Hematopoietic multipotent progenitor cell treated with erythropoietin and hydrocortisone succinate and interleukin-3 and kit ligand, for 4 days (in vitro differentiated cells): ENCODE results near the gene CFAP99.
A peak's percentile ranks its signal among the peaks of the same experiment; 100 is the strongest.

Source experiments
- DNase-seq: peaks from one replicate; pipeline ENCODE4 v3.0.0-alpha.2; 2015

Gene CFAP99

DNA sequence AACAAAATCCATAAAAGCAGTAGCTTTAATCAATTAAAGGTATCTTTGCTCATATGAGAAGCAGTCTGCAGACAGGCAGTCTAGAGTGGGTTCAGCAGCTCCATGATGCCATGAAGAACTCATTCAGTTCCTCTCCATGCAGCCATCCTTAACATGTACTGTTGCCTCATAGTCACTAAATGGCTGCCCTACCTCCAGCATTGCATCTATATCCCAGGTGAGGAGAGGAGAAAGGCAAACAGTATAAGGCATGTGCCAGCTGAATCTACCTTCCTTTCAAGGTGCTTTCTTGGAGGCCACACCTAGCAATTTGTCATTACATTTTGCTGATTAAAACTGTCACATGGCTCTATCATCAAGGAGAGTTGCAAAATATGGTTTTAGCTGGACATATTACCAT is 13.2 kb downstream of the CFAP99 start:
- DNase-seq: no peak

DNA sequence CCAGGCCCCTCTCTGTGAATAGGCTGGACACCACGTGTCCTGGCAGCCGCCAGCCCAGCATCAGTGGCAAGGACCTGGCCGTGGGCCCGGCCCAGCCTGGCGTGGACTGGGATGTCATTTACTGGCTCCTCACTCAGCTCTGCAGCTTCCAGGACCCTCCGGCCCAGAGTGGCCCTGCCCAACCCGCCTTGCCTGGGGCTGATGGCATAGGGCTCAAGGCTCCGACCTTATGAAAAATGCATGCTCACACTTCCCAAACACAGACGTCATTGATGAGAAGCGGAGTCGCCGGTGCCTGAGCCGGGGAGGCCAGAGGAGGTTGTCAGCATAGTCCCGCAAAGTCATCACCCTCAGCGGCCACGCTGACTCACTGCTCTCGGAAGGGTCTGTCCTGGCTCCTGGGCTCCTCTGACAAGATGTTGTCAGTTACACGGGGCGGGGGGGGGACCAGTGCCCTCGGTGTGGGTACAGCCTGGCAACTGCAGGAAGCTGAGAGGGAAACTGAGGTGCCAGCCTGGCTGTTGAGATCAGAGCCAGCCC is 14.3 kb downstream of the CFAP99 start:
- peak; percentile 63 for DNase-seq

DNA sequence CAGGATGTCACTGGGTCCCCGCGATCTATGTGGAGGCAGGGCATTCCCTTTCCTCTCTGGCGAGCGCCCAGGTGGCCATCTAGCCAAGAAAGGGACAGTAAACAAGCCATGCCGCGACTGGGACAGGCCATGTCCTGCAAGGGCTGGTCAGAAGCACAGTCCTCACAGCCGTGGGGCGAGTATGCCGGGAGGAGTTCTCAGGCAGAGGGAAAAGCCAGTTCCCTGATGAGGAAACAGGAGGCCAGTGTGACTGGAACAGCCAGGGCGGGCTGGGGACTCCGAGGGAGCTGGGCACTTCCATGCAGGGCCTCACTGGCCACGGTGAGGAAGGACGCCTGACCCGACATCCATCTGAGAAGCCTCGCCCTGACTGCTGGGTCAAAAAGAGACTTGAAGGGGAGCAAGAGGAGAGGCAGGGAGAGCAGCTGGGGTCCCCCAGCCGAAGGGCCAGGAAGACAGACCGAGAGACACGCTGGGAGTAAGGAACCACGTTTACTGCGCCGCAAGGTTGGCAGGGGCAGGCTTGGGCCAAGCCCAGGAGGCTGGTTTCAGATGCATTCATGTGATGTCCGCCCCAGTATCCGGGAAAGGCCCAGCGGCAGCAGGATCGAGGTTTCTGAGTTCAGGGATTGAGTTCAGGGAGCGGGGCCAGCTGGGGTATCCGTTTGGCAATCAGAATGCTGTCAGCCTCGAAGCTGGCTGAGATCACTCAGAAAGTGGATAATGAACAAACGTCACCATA is 15.0 kb downstream of the CFAP99 start:
- no peak for DNase-seq

DNA sequence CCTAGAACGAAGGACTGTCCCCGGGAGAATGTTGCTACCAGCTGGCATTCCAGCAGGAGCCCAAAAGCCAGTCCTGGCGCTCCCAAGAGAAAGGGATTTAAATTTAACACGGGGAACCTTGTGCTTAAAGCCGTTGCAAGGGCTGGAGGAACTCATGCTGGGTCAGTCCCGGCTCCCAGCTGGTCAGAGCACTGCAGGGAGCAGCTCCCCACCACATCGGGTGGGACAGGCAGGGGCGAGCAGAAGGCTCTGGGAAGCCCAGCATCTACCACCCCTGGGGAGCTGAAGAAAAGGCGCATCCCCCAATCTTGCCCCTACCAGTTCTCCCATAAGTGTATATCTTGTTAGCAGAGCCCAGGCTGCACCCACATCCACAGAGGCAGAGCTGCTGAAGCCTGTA is 15.7 kb downstream of the CFAP99 start:
- DNase-seq: no peak

DNA sequence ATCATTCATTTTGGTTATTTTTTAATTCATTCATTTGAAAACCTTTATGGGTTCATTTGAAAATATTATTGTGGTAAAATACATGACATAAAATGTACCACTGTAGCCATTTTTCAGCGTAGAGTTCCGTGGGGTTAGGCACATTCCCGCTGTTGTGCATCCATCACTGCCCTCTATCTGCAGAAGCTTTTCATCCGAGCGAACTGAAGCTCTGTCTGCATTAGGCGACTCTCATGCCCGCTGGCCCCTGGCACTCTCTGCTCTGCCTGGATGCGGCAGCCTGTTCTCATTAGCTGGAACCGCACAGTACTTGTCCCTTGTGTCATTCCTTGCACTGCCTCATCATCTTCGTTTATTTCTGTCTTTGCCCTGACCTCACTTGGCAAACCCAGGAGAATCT is 17.5 kb downstream of the CFAP99 start:
- DNase-seq: peak; percentile 31

DNA sequence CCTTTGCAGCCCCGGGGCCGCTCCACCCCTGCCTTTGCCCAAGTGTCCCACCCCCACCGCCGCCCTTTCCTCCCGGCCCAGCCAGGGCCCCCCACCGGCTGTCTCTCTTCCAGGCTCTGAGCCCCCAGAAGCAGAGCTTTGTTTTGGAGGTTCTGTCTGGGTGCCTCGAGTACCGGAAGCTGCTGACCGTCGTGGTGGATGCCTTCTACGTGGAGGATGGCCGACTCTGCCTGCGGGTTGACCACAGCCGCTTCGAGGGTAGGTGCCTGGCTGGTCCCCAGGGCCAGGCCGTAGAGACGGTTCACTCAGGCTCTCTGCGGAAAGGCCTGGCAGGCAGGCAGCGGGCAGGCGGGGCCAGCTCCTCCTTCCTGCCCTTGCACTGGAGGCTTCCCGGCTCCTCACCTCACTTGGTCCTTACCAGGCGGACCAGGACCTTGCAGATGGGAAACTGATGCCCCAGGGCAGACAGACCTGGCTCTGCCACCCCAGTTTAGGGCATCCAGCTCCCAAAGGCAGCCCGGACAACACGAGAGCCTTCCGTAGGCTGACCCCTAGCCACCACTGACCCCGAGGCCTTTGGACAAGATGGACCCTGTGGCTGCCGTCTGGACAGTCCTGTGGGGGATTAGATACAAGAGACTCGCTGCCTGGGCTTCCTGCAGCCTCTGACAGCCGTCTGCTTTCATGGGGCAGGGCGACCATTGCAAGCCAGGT is 18.2 kb downstream of the CFAP99 start:
- no peak for DNase-seq

DNA sequence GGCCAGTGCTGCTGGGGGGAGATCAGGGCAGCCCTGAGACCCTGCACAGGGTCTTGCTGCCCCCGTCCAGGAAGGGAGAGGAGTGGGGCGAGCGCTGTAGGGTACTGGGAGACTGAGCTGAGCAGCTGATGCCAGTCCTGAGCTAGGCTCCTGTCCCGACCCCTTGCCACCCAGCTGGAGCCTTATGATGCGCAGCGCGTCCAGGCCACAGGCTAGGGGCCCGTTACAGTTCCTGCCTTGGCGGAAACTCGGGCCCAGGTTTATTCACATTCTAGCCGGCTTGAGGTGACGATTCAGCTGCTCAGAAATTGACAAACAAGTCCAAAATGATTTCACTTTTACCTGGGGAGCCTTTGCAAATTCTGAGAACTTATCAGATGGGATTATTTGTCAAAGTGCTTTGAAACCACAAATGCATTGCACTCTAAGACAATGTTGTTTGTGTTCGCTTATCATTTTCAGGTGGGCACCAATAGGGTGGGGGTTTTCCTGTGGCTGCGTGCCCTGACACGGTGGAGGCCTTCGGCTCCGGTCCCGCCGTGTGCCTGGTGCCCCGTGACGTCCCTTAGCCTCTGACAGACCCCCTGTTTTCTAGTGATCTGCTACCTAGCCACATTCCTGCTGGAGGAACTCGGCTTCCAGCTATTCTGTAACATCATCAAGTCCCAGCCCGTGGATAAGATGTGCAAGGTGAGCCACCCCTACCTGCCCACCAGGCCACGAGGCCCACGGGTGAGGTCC is 18.9 kb downstream of the CFAP99 start:
- DNase-seq: no peak

DNA sequence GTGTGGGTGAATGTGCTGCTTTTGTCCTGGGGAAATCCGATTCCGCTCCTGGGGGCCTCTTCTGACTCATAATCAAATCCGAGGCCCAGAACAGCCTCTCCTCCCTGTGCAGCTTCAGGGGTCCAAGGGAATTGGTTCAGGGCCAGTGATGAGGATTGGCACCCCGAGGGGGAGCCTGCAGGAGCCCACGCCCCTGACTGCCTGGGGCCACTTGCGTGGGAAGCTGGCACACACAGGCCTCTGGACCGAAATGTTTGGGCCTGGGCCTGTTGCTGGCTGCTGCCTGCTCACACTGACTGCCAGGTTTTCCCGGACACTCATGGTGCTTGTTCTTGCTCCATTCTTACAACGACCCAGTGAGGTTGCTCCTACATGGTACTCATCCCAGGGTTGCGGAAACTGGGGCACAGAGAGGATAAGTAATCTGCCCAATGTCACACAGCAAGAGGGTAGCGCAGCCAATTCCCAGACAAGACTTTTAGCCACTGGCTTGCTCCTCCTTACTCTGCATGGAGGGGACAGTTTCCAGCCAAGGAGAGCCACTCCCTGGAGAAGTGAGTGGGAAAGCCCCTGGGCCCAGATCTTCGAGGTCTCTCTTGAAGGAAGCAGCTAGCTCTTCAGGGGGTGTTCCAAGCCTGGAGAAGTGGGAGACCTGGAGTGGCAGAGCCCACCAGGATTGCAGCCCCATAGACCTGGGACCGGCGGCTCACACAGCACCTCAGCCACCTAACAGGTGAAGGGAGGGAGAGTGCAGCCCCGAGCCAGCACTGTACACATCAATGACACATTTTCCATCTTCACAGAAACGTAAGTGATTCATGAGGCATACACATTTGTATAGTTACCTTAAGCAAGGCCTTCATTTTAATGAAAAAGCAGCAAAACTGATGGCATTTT is 20.3 kb downstream of the CFAP99 start:
- DNase-seq: no peak

DNA sequence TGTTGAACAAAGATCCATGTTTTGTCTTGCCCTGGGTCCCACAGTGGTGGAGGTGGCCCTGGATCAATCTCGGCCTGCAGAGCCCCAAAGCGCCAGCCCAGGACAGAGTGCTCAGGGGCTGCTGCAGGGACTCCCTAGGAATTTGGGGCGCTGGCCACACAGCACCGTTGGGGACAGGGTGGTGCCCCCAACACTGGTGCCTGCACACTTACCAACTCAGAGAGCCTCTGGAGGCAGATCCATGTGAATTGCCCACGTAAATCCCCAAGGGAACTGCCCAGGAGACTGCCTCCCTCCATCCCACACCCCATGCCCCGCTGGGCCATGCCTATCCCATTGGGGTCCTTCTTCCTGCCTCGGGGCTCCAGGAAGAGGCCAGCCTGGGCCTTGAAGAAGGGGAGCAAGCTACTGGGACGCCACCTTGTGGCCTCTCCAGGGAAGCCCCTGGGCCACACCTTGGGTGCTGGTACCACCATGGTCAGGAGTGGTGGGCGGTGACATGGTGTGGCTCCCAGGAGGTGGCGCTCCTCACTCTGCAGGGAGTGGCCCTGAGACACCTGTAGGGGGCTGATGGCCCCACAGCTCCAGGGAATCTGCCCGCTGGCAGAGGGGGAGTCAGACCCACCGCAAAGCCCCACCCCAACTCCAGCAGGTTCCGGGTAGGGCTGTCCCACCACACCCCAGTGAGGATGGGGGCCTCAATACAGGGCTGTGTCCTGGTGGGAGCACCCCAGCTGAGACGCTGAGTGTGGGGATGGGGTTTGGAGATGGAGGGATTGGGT is 22.8 kb downstream of the CFAP99 start:
- peak; percentile 90 for DNase-seq

DNA sequence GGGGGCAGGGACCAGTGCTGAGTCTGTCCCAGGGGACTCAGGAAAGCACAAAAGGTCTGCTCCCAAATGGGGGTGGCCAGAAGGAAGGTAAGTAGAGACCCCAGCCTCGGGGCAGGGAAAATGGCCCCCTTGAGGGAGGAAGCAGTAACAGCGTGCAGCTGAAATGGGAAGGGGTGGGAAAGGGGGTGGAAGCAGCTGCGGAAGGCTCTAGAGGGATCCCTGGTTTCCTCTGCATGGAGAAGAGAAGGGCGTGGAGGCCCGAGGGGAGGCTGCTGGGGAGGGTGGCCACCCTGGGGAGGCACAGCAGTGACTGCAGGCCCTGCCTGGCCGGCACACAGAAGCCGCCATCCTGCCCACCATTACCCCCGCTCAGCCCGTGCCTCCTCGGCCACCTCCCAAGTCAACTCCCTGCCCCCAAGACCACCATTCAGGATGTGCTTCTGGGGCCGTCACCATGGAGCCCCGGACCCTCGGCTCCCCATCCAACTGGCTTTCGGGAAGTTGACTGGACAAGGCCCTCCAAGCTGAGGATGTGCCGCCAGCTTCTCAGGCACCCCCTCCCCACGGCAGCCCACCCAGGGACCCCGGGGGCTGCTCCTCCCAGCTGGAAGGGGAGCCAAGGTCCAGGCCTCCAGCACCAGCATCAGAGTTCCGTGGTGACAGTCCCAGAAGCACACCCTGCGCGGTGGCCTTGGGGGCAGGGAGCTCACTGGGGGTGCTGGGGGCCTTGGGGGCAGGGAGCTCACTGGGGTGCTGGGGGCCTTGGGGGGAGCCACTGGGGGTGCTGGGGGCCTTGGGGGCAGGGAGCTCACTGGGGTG is 23.6 kb downstream of the CFAP99 start:
- DNase-seq: no peak

DNA sequence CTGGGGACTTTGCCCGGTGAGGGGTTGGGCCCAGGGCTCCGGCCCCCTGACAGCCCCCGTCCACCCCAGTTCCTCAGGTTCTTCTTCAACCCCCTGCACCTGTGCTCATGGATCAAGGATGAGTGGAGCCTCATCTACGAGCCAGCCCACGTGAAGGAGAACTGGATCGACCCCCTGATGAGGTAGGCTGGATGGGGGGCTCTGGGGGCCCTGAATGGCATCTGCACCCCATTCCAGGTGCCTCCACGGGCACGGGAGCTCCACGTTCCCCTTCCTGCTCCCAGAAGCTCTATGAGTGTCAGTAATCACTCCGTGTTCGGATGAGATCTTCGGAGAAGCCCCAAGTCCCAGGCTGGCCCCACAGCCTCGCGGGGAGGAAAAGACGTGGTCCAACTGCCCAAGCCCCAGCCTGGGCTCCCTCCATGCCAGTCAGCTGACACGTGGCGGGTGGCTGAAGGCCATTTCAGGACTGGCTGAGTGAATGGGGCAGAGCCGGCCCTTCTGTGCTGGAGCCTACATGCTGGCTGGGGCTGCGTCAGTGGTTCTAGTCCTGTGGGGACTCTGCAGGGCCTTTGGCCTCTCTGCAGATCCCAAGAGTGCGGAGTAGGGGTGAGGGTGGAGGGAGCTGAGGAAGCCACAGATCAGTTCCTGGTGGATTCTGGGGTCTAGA is 24.4 kb downstream of the CFAP99 start:
- peak; percentile 17 for DNase-seq

DNA sequence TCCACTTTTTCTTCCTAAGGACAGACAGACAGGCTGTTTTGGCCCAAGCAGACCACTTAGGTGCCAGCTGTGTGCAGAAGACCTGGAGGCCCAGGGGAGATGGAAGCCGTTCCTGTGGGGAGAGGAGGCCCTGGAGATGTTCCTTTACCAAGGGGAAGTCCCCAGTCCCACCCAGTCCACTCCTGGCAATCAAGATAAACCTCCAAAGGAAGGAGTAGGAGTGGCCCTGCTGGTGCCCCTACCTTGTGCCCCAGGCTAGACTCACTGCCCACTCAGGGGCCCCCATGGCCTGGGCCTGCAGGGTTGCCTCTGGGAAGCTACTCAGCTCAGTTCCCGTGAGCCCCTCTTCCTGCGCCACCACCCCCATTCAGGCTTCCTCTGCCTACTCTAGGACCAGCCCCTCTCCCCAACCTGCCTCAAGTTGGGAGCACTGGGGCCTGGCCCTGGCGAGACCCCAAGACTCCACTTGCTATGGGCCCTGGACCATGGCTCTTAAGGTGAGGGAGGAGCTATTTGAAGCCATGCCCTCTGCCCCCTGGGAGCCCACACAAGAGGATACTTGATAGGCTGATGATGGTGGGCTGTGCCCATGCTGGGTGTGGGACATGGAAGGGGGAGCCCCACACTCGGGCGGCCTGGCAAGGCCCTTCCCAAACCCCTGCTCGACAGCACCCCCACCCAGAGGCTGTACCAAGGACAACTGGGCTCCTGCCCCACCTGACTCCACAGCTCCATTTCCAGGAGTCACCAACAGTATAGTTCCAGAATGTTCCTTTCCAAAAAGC is 25.4 kb downstream of the CFAP99 start:
- peak; percentile 51 for DNase-seq

DNA sequence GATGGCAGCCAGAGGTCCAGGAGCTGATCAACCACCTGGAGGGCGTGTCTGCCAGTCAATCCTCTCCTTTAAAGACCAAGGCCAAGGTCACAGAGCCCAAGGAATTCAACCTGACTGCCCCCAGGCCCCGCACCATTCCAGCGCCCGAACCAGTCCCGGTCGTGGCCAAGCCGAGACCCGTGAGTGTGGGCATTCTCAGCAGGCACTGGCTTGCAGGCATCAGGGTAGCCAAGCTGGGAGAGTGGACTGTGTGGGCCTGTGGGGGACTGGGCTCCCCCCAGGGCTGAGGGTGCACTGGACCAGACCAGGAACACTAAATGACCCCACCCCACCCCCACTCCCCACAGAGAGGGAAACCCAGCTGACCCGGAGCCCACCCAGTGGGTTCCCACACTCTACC is 26.4 kb downstream of the CFAP99 start:
- DNase-seq: no peak

DNA sequence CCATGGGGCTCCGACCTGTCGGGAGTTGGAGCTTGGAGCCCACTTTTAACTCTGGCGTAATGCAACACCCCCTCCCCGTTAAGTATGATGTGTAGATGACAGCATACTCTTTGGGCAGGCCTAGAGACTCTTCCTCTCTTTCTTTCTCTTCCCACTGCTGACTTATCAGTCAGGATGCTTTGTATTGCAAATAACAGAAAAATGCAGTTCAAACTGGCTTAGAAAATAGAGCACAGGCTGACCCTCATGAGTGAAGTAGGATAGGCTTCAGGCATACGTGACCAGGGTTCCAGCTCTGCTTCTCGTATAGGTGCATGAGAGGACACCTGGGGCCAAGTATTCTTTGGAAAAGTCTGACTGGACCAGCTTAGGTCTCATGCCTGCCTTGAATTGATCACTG is 26.8 kb downstream of the CFAP99 start:
- DNase-seq: no peak

DNA sequence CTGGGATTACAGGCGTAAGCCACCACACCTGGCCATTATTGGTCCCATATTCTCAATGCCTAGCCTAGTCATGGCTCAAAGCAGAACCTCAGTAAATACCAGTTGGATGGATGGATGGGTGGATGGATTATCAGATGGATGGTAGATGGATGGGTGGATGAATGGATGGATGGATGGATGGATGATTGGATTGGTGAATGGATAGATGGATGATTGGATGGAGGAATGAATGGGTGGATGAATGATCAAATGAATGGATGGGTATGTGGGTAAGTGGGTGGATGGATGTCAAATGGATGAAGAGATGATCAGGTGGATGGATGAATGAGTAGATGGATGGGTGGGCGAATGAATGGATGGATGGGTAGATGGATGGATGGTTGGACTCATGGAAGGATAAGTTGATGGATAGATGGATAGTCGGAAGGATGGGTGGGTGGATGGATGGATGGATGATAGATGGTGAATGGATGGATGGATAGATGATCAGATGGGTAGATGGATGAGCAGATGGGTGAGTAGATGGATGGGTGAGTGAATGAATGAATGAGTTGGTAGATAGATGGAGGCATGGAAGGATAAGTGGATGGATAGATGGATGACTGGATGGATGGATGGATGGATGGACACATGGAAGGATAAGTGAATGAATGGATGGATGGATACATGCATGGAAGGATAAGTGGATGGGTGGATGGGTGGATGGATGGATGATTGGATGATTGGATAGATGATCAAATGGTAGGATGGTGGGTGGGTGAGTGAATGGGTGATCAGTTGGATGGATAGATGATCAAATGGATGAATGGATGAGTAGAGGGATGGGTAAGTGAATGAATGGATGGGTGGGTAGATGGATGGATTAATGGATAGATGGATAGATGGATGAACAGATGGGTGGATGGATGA is 28.2 kb downstream of the CFAP99 start:
- no peak for DNase-seq

DNA sequence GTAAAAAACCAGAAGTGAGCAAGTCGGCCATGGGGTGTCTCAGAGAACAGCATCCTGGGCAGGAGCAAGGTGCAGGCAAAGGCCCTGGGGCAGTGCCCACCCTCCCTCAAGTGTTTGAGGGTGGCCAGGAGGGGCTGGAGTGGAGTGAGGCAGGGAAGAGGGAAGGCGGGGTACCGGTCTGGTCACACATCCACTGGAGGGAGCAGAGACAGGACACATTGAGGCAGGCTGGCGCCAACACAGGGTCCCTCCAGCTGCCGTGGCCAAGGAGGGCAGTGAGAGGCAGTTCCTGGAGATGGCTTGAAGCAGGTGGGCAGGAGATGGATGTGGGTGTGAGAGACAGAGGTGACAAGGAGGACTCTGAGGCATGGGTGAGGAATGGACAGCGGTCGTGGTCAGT is 29.8 kb downstream of the CFAP99 start:
- DNase-seq: no peak

DNA sequence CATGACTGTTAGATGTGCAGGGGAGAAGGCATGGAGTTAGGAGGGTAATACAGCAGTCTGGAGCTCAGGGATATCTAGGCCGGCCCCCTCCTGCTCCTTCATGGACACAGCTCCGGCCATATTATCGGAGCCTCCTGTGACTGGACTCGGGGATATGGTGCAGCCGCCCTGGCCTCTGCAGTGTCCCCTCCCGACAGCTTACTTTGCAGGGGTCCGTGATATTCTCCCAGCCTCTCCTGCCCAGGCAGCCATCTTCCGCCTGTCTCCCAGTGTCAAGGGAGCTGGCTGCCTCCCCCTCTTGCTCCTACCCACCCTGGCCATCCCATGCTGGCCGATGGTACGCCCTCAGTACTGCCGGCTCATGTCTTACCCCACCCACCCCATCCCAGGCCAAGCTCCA is 30.3 kb downstream of the CFAP99 start:
- no peak for DNase-seq
